Lower lobe of right lung (tissue), 2 donors: ENCODE measurements around the gene XRCC6. TPM values are rescaled to one million over a fixed set of nuclear protein-coding genes. Genes with fewer than 3 reads are reported as not detected.

Experiments used
- ATAC-seq, 2 donors: fragments of 200-7000 bp; cut with Tn5 transposase; one replicate each; pipeline ENCODE4 v1.9.1; 2020 to 2022; ENCODE audit warnings: mild to moderate bottlenecking in 2 of 2, moderate library complexity in 2 of 2
- DNase-seq: peaks from one replicate; pipeline ENCODE4 v3.0.0-alpha.2; 2020
- H3K27ac ChIP-seq: fragments of 200-600 bp; one replicate; pipeline ENCODE4 v1.8.0; 2022
- H3K27me3 ChIP-seq: fragments of 200-600 bp; one replicate; pipeline ENCODE4 v1.8.0; 2022; ENCODE audit warnings: low read depth
- H3K36me3 ChIP-seq: fragments of 200-600 bp; one replicate; pipeline ENCODE4 v1.8.0; 2022; ENCODE audit warnings: mild to moderate bottlenecking
- H3K4me1 ChIP-seq: fragments of 200-600 bp; one replicate; pipeline ENCODE4 v1.8.0; 2022
- H3K4me3 ChIP-seq: fragments of 200-600 bp; one replicate; pipeline ENCODE4 v1.8.0; 2022; ENCODE audit warnings: mild to moderate bottlenecking
- H3K9me3 ChIP-seq: fragments of 200-600 bp; one replicate; pipeline ENCODE4 v1.8.0; 2022
- intact Hi-C: fragments of 100-400 bp; cut with DNase I; formaldehyde crosslinking; loops from one replicate; pipeline ENCODE4 v1.11.0; 2022
- total RNA-seq: library from RNA; stranded (reverse); fragmentation: NEBNext Ultra II Directional; extraction: Animal tissue kit (Norgen Biotek cat#: 25700); gene quantifications from one replicate; pipeline ENCODE4 v1.2.1, GENCODE V29; 2021
- TF ChIP-seq, protein P1 (sequence below): fragments of 200-600 bp; IDR thresholded peaks from one replicate; pipeline ENCODE4 v1.8.0; 2022; ENCODE audit warnings: antibody characterized with exemption, mild to moderate bottlenecking
- donor health status: DM: no; HTN: yes; CAD: no; lungs with severe emphysema.

XRCC6 gene
- total RNA-seq, 1 donor from 2014 or later, result 162 TPM

DNA sequence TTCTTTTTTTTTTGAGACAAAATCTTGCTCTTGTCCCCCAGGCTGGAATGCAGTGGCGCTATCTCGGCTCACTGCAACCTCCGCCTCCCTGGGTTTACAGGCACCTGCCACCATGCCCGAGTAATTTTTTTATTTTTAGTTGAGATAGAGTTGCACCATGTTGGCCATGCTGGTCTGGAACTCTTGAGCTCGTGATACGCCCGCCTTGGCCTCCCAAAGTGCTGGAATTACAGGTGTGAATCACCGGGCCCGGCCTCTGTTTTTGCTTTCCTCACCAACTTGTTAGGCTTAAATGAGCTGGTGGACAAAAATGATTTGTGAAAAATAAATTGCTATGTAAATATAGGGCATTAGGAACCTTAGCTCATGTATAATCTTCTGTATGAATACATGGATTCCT is 81.7 kb downstream of the XRCC6 start:
- Histone ChIP-seq H3K4me3 (no peak overlapping the region), H3K36me3 (no peaks in the 10 kb centered on the region), H3K4me1 (peaks cover 7% of the 10 kb centered on the region), H3K27ac (no peak overlapping the region), H3K27me3 (no peaks in the 10 kb centered on the region), H3K9me3 (no peaks in the 10 kb centered on the region)
- intact Hi-C loops, result no loop called here
- DNase-seq, result no peak
- no peak for ATAC-seq
- TF ChIP-seq, protein P1, sequence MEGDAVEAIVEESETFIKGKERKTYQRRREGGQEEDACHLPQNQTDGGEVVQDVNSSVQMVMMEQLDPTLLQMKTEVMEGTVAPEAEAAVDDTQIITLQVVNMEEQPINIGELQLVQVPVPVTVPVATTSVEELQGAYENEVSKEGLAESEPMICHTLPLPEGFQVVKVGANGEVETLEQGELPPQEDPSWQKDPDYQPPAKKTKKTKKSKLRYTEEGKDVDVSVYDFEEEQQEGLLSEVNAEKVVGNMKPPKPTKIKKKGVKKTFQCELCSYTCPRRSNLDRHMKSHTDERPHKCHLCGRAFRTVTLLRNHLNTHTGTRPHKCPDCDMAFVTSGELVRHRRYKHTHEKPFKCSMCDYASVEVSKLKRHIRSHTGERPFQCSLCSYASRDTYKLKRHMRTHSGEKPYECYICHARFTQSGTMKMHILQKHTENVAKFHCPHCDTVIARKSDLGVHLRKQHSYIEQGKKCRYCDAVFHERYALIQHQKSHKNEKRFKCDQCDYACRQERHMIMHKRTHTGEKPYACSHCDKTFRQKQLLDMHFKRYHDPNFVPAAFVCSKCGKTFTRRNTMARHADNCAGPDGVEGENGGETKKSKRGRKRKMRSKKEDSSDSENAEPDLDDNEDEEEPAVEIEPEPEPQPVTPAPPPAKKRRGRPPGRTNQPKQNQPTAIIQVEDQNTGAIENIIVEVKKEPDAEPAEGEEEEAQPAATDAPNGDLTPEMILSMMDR, result no peak

DNA sequence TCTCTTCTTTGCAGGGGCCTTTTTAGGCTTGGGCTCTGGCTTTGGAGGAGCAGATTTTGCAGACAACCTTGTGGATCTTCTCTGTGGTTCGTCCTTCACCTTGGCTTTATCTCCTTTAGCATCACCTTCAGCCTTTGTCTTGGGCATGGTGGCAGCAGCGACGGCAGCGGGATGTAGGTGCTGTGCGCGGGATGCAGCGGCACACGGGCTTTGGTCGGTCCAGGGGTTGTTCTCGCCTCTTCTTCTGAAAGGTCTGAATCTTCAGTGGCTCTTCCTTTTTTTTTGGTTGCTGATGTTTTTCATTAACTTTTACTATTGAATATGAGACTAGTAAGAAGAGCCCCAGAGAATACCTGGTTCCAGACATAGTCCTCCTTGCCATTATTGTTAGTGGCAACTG is 88.2 kb downstream of the XRCC6 start:
- Histone ChIP-seq H3K27ac (no peak overlapping the region), H3K4me1 (no peaks in the 10 kb centered on the region), H3K27me3 (no peaks in the 10 kb centered on the region), H3K4me3 (no peak overlapping the region), H3K9me3 (no peaks in the 10 kb centered on the region), H3K36me3 (no peaks in the 10 kb centered on the region)
- DNase-seq (no peak), ATAC-seq (no peak)
- intact Hi-C loops, result no loop called here
- TF ChIP-seq, protein P1, result no peak

DNA sequence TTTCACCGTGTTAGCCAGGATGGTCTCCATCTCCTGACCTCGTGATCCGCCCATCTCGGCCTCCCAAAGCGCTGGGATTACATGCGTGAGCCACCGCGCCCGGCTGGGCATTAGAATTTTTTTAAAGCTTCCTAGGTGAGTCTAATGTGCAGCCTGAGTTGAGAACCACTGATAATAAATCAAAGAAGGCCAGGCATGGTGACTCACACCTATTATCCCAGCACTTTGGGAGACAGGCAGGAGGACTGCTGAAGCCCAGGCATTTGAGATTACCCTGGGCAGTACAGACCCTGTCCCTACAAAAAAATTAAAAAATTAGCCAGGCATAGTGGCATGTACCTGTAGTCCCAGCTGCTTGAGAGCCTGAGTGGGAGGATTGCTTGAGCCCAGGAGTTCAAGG is 91.9 kb downstream of the XRCC6 start:
- intact Hi-C loops, result no loop called here
- no peaks in the 10 kb centered on the region for H3K4me1 ChIP-seq
- no peaks in the 10 kb centered on the region for H3K36me3 ChIP-seq
- H3K27me3 ChIP-seq, result no peaks in the 10 kb centered on the region
- ATAC-seq, result no peak
- no peak for DNase-seq
- TF ChIP-seq, protein P1, result no peak
- no peak overlapping the region for H3K27ac ChIP-seq
- no peak overlapping the region for H3K4me3 ChIP-seq
- H3K9me3 ChIP-seq, result no peaks in the 10 kb centered on the region

Other genes with a start within 250 kb of the XRCC6 start
- gene TEF, start 239.4 kb upstream of the XRCC6 start, total RNA-seq, result 29.7 TPM
- gene TOB2, start 174.5 kb upstream of the XRCC6 start, total RNA-seq, result 49.0 TPM
- 31.1 TPM for gene PHF5A, start 152.6 kb upstream of the XRCC6 start, total RNA-seq
- 77.7 TPM for gene ACO2, start 152.2 kb upstream of the XRCC6 start, total RNA-seq
- gene POLR3H, start 76.8 kb upstream of the XRCC6 start, total RNA-seq, result 39.0 TPM
- gene CSDC2, start 60.3 kb upstream of the XRCC6 start, total RNA-seq, result 2.4 TPM
- gene PMM1, start 31.5 kb upstream of the XRCC6 start, total RNA-seq, result 47.3 TPM
- gene DESI1, start 252 bp upstream of the XRCC6 start, total RNA-seq, result 26.1 TPM
- 95.9 TPM for gene SNU13, start 67.6 kb downstream of the XRCC6 start, total RNA-seq
- gene MEI1, start 78.2 kb downstream of the XRCC6 start, total RNA-seq, result 4.3 TPM
- 7.9 TPM for gene CCDC134, start 179.4 kb downstream of the XRCC6 start, total RNA-seq
- 132 TPM for gene SREBF2, start 211.8 kb downstream of the XRCC6 start, total RNA-seq